Measurements from ENCODE around the gene NR3C2.

The NR3C2 gene

DNA sequence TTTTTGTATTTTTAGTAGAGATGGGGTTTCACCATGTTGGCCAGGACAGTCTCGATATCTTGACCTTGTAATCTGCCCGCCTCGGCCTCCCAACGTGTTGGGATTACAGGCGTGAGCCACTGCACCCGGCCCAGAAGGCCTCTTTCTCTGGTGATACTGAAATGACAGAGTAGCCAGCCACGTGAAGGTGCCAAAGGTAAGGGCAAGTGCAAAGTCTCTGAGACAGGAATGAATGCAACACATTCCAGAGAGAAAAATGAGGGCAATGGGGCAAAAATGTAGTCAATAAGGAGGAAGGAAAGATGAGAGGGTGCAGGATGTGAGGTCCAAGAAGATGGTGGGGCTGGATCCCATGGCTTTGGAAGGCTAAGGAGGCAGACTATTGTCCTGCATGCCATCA lies 176.0 kb downstream of the NR3C2 start:
- H3K27me3 ChIP-seq (replicated peaks; ENCODE audit: insufficient read depth, low read length): no peaks in the 10 kb centered on the region
- H3K4me1 ChIP-seq (ENCODE audit: low read length): no peaks in the 10 kb centered on the region
- H3K36me3 ChIP-seq (replicated peaks; ENCODE audit: insufficient read depth, low read length): no peaks in the 10 kb centered on the region
- H3K4me3 ChIP-seq (ENCODE audit: low read length): no peak overlapping the region
- H4K20me1 ChIP-seq (ENCODE audit: insufficient read depth, low read length): no peaks in the 10 kb centered on the region
- no peak for DNase-seq
- no peak overlapping the region for H3K4me2 ChIP-seq (ENCODE audit: low read depth, low read length)
- no peaks in the 10 kb centered on the region for H3K9me2 ChIP-seq (replicated peaks; ENCODE audit: insufficient read depth, low read length)
- H3K27ac ChIP-seq (ENCODE audit: low read length): no peak overlapping the region
- no peaks in the 10 kb centered on the region for H3K9me3 ChIP-seq (replicated peaks; ENCODE audit: insufficient read depth, low read length)
- no peak overlapping the region for H2AFZ ChIP-seq (ENCODE audit: low read length)
- H3F3A ChIP-seq (ENCODE audit: insufficient read depth, low read length): no peaks in the 10 kb centered on the region
- H3K9ac ChIP-seq (ENCODE audit: low read length): no peak overlapping the region
- no peaks in the 10 kb centered on the region for H3K79me2 ChIP-seq (ENCODE audit: low read length)
- TF ChIP-seq EZH2 (optimal IDR thresholded peaks at IDR 0.05; ENCODE audit: low read depth, low read length) (no peak), EZH2phosphoT487 (IDR thresholded peaks at IDR 0.05; ENCODE audit: low read length) (no peak), CTCF (IDR thresholded peaks at IDR 0.05; ENCODE audit: low read length) (no peak)

- Histone ChIP-seq H3K27ac (ENCODE audit: low read length) (no peak overlapping the region), H3K9me2 (replicated peaks; ENCODE audit: insufficient read depth, low read length) (no peaks in the 10 kb centered on the region), H3K4me1 (ENCODE audit: low read length) (no peaks in the 10 kb centered on the region), H3K36me3 (replicated peaks; ENCODE audit: insufficient read depth, low read length) (no peaks in the 10 kb centered on the region), H4K20me1 (ENCODE audit: insufficient read depth, low read length) (no peaks in the 10 kb centered on the region), H3K4me2 (ENCODE audit: low read depth, low read length) (no peak overlapping the region), H2AFZ (ENCODE audit: low read length) (no peak overlapping the region), H3K9ac (ENCODE audit: low read length) (no peak overlapping the region), H3K79me2 (ENCODE audit: low read length) (no peaks in the 10 kb centered on the region), H3F3A (ENCODE audit: insufficient read depth, low read length) (no peaks in the 10 kb centered on the region), H3K4me3 (ENCODE audit: low read length) (no peak overlapping the region), H3K27me3 (replicated peaks; ENCODE audit: insufficient read depth, low read length) (no peaks in the 10 kb centered on the region), H3K9me3 (replicated peaks; ENCODE audit: insufficient read depth, low read length) (no peaks in the 10 kb centered on the region)
- no peak for DNase-seq
- TF ChIP-seq EZH2 (optimal IDR thresholded peaks at IDR 0.05; ENCODE audit: low read depth, low read length) (no peak), CTCF (IDR thresholded peaks at IDR 0.05; ENCODE audit: low read length) (no peak), EZH2phosphoT487 (IDR thresholded peaks at IDR 0.05; ENCODE audit: low read length) (no peak)
Measured at GRCh38 chr4:148265627-148266026, 176.6 kb downstream of the NR3C2 start.

DNA sequence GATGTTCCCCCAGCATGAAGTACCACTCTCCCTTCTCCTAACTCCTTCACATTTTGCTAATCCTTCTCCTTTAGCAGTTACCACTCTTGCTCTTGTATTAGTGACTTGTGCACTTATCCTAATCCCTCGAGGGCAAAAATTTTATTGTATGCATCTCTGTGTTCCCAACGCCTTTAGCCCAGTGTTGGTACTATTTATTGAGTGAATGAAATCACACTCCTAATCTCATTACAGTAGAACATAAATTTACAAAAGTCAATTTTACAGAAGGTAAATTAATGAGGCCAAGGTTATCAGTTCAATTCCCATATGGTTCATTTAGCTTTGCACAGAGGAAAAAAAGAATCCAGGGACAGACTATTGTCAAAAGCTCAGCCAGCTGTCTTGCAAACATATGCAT lies 178.4 kb downstream of the NR3C2 start:
- Histone ChIP-seq H3K79me2 (ENCODE audit: low read length) (no peaks in the 10 kb centered on the region), H4K20me1 (ENCODE audit: insufficient read depth, low read length) (no peaks in the 10 kb centered on the region), H3K27ac (ENCODE audit: low read length) (no peak overlapping the region), H3K9ac (ENCODE audit: low read length) (no peak overlapping the region), H3K4me1 (ENCODE audit: low read length) (no peaks in the 10 kb centered on the region), H3K36me3 (replicated peaks; ENCODE audit: insufficient read depth, low read length) (no peaks in the 10 kb centered on the region), H3F3A (ENCODE audit: insufficient read depth, low read length) (no peaks in the 10 kb centered on the region), H3K9me3 (replicated peaks; ENCODE audit: insufficient read depth, low read length) (no peaks in the 10 kb centered on the region), H2AFZ (ENCODE audit: low read length) (no peak overlapping the region), H3K4me2 (ENCODE audit: low read depth, low read length) (no peak overlapping the region), H3K9me2 (replicated peaks; ENCODE audit: insufficient read depth, low read length) (no peaks in the 10 kb centered on the region), H3K4me3 (ENCODE audit: low read length) (no peak overlapping the region), H3K27me3 (replicated peaks; ENCODE audit: insufficient read depth, low read length) (no peaks in the 10 kb centered on the region)
- TF ChIP-seq CTCF (IDR thresholded peaks at IDR 0.05; ENCODE audit: low read length): no peak
- no peak for TF ChIP-seq EZH2 (optimal IDR thresholded peaks at IDR 0.05; ENCODE audit: low read depth, low read length)
- TF ChIP-seq EZH2phosphoT487 (IDR thresholded peaks at IDR 0.05; ENCODE audit: low read length): no peak
- no peak for DNase-seq
